ENCODE data around the gene KCNT1. TPM values are rescaled to one million over a fixed set of nuclear protein-coding genes. Genes with fewer than 3 reads are reported as not detected.

Gene KCNT1
- total RNA-seq, 3 donors from 2014 or later: 0.05 TPM; not detected in 2

DNA sequence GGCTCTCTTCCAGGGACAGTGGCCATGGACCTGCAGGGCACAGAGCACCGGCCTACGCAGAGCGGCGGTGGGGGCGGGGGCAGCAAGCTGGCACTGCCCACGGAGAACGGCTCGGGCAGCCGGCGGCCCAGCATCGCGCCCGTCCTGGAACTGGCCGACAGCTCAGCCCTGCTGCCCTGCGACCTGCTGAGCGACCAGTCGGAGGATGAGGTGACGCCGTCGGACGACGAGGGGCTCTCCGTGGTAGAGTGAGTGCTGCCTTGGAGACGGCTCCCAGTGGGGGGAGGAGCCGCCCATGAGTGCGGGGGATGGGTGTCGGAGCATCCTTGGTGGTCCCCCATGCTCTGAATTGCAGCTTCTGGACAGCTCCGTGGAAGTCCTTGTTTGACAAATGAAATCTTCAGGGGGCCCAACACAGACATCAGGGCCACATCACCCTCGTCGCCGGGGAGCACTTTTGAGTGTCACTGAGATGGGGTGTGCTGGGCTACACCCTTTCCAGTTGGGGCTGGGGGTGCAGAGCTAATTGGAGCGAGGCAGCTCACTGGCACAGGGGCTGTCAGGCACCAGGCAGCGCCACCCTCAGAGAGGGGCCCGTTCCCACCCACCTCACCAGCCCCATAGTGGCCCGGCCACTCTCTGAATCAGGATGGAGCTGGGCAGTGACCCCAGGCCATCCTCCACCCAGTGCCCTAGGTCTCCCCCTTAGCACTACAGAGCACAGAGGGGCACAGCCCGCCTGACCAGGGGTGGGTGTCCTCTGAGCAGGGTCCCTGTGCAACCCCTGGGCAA lies 70.9 kb downstream of the KCNT1 start:
- no peak overlapping the region for H3K4me3 Mint-ChIP-seq
- no peaks in the 10 kb centered on the region for H3K27me3 Mint-ChIP-seq (ENCODE audit: low read depth)

DNA sequence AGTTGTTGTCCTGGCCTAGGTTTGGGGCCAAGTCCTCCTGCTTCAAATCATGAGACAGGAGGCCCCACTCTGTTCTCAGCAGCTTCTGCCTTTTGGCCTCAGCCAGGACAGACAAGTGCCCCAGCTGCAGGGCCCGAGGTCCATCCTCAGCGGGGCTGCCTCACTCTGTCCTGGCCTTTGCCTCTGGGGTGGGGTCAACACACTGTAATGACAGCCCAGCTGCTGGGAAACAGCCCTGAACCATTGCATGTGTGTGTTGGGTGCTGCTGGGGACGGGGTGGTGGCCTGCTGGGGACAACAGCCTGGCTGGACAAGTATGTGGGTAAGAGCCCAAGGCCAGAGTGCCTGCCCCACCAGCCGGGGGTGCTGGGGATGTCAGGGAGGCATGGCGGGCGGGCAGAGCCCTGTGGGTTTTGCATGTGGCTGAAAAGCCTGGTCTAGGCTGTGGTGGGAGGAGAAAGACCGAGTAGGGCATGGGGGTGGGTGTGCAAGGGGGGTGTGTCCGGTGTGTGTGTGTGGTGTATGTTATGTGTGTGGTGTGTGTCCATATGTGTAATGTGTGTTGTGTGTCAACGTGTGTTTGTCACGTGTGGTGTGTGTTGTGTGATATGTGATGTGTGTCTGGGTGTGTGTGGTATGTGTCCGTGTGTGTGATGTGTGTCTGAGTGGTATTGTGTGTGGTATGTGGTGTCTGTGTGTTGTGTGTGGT lies 71.7 kb downstream of the KCNT1 start:
- no peaks in the 10 kb centered on the region for H3K36me3 Mint-ChIP-seq (ENCODE audit: insufficient read depth)

More for the DNA sequence above, 70.9 kb downstream of the KCNT1 start:
- H3K4me1 Mint-ChIP-seq (ENCODE audit: low read depth): no peaks in the 10 kb centered on the region
- no peaks in the 10 kb centered on the region for H3K36me3 Mint-ChIP-seq (ENCODE audit: insufficient read depth)
- ATAC-seq (no peak), DNase-seq (no peak)
- no peaks in the 10 kb centered on the region for H3K9me3 Mint-ChIP-seq

DNA sequence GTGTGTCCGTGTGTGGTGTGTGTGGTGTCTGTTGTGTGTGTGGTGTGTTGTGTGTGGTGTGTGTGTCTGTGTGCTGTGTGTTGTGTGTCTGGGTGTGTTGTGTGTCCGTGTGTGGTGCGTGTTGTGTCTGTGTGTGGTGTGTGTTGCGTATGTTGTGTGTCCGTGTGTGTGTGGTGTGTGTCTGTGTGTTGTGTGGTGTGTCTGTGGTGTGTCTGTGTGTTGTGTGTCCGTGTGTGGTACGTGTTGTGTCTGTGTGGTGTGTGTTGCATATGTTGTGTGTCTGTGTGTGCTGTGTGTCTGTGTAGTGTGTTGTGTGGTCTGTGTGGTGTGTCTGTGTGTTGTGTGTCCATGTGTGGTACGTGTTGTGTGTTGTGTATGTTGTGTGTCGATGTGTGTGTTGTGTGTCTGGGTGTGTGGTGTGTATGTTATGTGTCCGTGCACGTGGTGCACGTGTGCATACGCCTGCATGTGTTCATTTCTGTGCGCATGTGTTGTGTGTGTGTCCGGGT lies 72.3 kb downstream of the KCNT1 start:
- Mint-ChIP-seq H3K4me1 (ENCODE audit: low read depth) (no peaks in the 10 kb centered on the region), H3K9me3 (no peaks in the 10 kb centered on the region), H3K4me3 (no peak overlapping the region), H3K27me3 (ENCODE audit: low read depth) (no peaks in the 10 kb centered on the region), H3K36me3 (ENCODE audit: insufficient read depth) (no peaks in the 10 kb centered on the region)
- DNase-seq (no peak), ATAC-seq (no peak)

More for the DNA sequence above, 71.7 kb downstream of the KCNT1 start:
- ATAC-seq (no peak), DNase-seq (no peak)
- Mint-ChIP-seq H3K4me3 (no peak overlapping the region), H3K9me3 (no peaks in the 10 kb centered on the region), H3K27me3 (ENCODE audit: low read depth) (no peaks in the 10 kb centered on the region), H3K4me1 (ENCODE audit: low read depth) (no peaks in the 10 kb centered on the region)

DNA sequence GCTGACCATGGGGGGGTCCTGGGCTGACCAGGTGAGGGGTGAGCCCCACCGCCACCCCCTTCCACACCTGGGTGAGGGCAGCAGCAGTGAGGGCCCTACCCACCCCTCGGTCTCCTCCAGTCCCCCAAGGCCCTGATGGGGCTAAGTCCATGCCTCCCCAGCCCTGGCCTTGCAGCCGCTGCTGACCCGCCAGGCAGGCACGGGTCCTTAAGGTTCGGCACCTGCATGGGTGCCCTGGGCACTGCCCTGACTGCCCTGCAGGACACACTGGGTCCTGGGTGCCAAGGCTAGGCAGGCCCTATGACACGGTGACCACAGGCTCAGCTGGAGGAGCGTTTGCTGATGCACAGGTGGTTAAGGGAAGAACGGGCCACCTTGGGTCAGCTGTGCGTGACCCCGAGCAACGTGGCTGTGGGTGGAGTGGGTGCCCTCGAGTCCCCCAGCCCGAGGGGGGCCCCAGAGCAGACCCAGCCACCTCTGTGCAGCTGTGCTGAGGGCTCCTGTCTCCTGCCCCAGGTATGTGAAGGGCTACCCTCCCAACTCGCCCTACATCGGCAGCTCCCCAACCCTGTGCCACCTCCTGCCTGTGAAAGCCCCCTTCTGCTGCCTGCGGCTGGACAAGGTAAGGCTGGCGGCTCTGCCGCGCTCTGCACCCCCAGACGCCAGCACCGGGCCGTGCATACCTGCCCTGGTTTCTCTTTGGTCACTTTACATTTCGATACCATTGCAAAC lies 73.0 kb downstream of the KCNT1 start:
- no peaks in the 10 kb centered on the region for H3K9me3 Mint-ChIP-seq

DNA sequence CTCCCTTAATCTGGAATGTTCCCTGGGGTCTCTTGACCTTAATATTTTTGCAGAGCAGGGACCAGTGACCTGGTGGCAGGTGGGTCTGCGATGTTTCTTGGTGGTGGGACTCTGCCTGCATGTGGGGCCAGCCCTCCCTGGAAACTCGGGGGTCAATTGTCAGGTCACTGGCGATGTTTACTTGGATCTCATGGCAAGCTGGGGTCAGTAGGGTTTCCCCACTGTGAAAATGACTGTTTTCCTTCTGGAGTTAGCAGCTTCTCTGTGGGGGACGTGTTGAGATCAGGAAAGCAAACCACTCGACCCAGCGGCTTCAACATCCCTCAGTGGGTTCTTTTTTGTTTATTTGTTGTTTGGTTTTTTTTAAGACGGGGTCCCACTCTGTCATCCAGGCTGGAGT lies 73.9 kb downstream of the KCNT1 start:
- peaks cover 2% of the 10 kb centered on the region for H3K27me3 Mint-ChIP-seq (ENCODE audit: low read depth)
- H3K9me3 Mint-ChIP-seq: no peaks in the 10 kb centered on the region
- H3K4me3 Mint-ChIP-seq: no peak overlapping the region
- H3K36me3 Mint-ChIP-seq (ENCODE audit: insufficient read depth): no peaks in the 10 kb centered on the region
- DNase-seq: no peak
- no peaks in the 10 kb centered on the region for H3K4me1 Mint-ChIP-seq (ENCODE audit: low read depth)
- ATAC-seq: no peak

More for the DNA sequence above, 73.0 kb downstream of the KCNT1 start:
- no peak for DNase-seq
- H3K27me3 Mint-ChIP-seq (ENCODE audit: low read depth): peaks cover under 1% of the 10 kb centered on the region
- H3K4me1 Mint-ChIP-seq (ENCODE audit: low read depth): no peaks in the 10 kb centered on the region
- no peak overlapping the region for H3K4me3 Mint-ChIP-seq
- H3K36me3 Mint-ChIP-seq (ENCODE audit: insufficient read depth): no peaks in the 10 kb centered on the region
- no peak for ATAC-seq

DNA sequence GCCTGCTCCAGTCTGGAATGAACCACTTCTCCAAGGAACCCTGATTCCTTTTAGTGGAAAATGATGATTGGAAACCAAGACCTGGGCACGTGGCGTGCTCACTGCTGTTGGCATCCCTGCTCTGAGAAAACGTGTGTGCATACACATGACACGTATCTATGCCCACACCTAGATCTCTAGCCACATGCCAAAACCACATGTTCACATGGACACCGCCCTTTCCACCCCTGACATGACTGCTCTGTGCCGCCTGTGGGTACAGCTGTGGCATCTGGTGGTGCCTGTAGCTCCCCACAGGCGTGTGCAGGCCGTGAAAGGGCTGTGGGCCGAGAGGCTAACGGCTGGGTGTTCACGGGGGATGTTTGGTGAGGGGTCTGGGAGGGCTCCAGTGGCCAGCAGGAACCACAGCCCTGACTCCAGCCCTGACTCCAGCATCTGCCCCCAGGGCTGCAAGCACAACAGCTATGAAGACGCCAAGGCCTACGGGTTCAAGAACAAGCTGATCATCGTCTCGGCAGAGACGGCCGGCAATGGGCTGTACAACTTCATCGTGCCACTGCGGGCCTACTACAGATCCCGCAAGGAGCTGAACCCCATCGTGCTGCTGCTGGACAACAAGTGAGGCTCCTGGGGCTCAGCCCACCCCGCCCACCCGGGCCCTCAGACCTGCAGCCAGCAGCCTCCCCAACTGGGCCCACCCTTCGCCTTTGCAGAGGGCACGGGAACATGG lies 75.1 kb downstream of the KCNT1 start:
- ATAC-seq: no peak
- Mint-ChIP-seq H3K9me3 (no peaks in the 10 kb centered on the region), H3K36me3 (ENCODE audit: insufficient read depth) (no peaks in the 10 kb centered on the region), H3K4me3 (no peak overlapping the region), H3K27me3 (ENCODE audit: low read depth) (peaks cover 2% of the 10 kb centered on the region), H3K4me1 (ENCODE audit: low read depth) (no peaks in the 10 kb centered on the region)
- no peak for DNase-seq

DNA sequence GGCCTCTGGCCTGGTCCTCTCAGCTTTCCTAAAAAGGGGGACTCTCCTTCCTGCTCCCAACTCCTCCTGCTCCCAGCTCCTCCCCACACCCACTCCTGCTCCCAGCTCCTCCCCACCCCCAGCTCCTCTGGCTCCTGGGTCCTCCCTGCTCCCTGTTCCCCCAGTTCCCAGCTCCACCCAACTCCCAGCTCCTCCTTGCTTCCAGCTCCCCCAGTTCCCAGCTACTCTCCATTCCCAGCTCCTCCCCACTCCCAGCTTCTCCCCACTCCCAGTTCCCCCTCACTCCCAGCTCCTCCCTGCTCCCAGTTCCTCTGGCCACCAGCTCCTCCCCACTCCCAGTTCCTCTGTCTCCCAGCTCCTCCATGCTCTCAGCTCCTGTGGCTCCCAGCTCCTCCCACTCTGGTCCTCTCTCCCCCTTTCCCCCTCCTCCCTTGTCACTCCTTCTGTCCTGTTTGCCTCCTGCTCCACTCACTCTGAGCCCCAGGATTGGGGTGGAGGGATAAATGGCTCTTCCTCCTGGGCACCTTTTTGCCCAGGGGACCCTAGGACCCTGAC lies 75.7 kb downstream of the KCNT1 start:
- ATAC-seq: no peak
- no peak overlapping the region for H3K4me3 Mint-ChIP-seq
- no peaks in the 10 kb centered on the region for H3K4me1 Mint-ChIP-seq (ENCODE audit: low read depth)
- no peaks in the 10 kb centered on the region for H3K36me3 Mint-ChIP-seq (ENCODE audit: insufficient read depth)
- no peak for DNase-seq
- peaks cover 2% of the 10 kb centered on the region for H3K27me3 Mint-ChIP-seq (ENCODE audit: low read depth)
- no peaks in the 10 kb centered on the region for H3K9me3 Mint-ChIP-seq

DNA sequence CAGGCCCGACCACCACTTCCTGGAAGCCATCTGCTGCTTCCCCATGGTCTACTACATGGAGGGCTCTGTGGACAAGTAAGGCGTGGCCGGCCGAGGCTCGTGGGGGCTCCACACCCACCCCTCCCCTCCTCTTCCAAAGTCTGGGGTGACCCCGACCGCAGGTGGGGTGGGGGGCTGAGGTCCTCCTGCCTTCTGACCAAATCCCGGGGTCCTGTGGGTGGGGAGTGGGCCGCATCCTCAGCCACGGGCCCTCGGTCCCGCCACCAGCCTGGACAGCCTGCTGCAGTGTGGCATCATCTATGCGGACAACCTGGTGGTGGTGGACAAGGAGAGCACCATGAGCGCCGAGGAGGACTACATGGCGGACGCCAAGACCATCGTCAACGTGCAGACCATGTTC lies 76.4 kb downstream of the KCNT1 start:
- Mint-ChIP-seq H3K27me3 (ENCODE audit: low read depth) (peaks cover 2% of the 10 kb centered on the region), H3K4me3 (no peak overlapping the region), H3K4me1 (ENCODE audit: low read depth) (no peaks in the 10 kb centered on the region), H3K9me3 (no peaks in the 10 kb centered on the region), H3K36me3 (ENCODE audit: insufficient read depth) (no peaks in the 10 kb centered on the region)
- ATAC-seq (no peak), DNase-seq (no peak)

DNA sequence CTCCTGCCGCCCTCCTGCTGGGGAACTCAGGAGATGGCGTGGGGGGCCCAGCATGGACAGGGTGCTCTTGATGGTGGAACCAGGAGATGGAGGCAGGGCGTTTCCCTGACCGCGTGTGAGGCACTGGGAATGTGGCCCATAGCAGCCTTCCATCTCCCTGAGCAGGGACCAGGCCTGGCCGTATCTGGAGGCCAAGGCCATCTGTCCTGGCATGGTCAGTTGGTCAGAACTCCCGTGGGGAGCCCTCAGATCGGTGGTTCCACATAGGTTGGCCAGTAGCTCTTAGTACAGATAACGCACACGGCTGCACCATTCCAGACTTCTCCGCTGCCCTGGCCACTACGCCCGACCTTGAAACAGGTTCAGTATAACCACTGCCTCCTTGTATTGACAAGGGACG lies 77.6 kb downstream of the KCNT1 start:
- no peaks in the 10 kb centered on the region for H3K4me1 Mint-ChIP-seq (ENCODE audit: low read depth)
- no peaks in the 10 kb centered on the region for H3K9me3 Mint-ChIP-seq
- H3K36me3 Mint-ChIP-seq (ENCODE audit: insufficient read depth): no peaks in the 10 kb centered on the region
- DNase-seq (no peak), ATAC-seq (no peak)
- H3K4me3 Mint-ChIP-seq: no peak overlapping the region
- H3K27me3 Mint-ChIP-seq (ENCODE audit: low read depth): peaks cover 2% of the 10 kb centered on the region

DNA sequence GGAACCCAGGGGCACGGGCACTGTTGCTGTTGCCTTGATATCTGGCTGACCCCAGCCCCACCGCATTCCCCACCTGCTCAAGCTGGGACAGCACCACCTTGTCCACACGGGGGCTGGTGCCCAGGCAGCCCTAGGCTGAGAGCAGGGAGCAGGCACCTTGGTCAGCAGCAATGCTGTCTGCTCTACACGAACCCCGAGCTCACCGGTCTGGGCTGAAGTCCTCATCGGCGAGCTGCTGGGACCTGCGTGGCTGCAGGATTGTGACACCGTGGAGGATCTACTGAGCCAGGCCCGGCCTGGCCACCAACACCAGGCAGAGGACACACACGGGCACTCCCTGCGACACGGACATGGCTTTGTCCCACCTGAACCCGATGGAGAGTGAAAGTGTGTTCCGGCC lies 78.1 kb downstream of the KCNT1 start:
- no peaks in the 10 kb centered on the region for H3K36me3 Mint-ChIP-seq (ENCODE audit: insufficient read depth)

DNA sequence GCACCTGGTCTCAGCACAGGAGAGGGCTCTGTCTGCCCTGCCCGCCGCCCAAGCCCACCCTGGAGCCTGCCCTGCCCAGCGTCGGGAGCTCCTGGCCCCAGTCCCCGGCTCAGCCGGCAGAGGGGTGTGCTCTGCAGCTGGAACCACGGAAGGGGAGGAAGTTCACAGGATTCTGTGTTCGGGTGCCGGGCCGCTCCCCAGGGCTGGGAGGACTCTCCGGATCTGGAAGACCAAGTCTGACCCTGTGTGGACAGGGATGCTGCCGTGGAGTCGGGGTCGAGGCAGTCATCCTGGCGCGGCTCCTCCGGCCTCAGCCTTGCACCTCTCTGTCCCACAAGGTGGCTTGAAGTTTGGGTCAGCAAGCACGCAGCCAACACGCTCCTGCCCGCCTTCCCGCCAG lies 78.6 kb downstream of the KCNT1 start:
- DNase-seq (no peak), ATAC-seq (no peak)
- Mint-ChIP-seq H3K27me3 (ENCODE audit: low read depth) (peaks cover 2% of the 10 kb centered on the region), H3K36me3 (ENCODE audit: insufficient read depth) (no peaks in the 10 kb centered on the region), H3K9me3 (no peaks in the 10 kb centered on the region), H3K4me3 (no peak overlapping the region), H3K4me1 (ENCODE audit: low read depth) (no peaks in the 10 kb centered on the region)

More for the DNA sequence above, 78.1 kb downstream of the KCNT1 start:
- Mint-ChIP-seq H3K9me3 (no peaks in the 10 kb centered on the region), H3K4me3 (no peak overlapping the region), H3K4me1 (ENCODE audit: low read depth) (no peaks in the 10 kb centered on the region), H3K27me3 (ENCODE audit: low read depth) (peaks cover 2% of the 10 kb centered on the region)
- no peak for DNase-seq
- ATAC-seq: no peak

DNA sequence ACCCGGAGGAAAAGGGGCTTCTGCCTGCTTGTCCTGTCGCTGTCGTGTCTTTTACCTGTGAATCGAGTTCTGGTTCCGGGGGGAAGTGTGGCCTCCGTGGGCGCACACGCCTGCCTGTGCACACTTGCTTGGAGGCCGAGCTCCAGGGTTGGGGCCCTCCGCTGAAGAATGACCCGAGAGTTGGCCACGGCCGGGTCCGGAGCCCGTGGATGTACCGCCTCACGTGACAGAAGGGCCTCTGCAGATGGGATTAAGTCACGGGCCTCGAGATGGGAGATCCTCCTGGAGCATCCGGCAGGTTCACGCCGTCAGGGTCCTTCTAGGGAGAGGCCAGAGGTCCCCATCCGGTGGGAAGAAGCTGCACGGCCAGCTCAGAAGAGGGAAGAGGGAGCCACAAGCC lies 81.0 kb downstream of the KCNT1 start:
- ATAC-seq: no peak
- no peaks in the 10 kb centered on the region for H3K36me3 Mint-ChIP-seq (ENCODE audit: insufficient read depth)
- no peak for DNase-seq
- H3K4me1 Mint-ChIP-seq (ENCODE audit: low read depth): no peaks in the 10 kb centered on the region
- no peak overlapping the region for H3K4me3 Mint-ChIP-seq
- H3K27me3 Mint-ChIP-seq (ENCODE audit: low read depth): peaks cover 2% of the 10 kb centered on the region
- no peaks in the 10 kb centered on the region for H3K9me3 Mint-ChIP-seq

DNA sequence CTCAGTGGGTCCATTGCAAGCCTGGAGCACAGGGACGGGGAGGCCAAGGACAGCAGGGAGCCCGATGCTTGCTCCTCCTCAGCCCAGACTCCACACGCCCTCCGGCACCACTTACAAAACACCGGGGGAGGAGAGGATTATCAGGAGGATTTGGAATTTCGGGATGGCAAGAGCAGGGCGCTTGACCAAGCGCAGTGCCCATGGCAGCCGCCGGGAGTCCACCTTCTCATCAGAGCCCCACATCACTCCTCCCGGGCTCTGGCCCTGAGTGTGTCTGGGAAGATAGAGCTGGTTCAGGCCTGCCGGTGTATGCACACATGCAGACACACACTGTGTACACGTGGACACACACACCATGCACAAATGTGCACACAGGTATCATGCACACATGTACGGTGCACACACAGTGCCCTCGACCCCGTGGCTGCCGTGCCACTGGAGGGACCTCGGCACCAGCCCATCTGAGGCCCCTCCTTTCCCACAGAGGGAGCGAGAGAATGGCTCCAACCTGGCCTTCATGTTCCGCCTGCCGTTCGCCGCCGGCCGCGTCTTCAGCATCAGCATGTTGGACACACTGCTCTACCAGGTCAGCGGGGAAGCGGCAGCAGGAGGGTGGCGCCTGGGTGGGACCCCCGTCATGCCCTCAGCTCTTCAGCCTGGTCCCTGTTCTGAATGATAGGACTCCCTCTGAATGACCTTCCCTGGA lies 81.7 kb downstream of the KCNT1 start:
- peaks cover 2% of the 10 kb centered on the region for H3K27me3 Mint-ChIP-seq (ENCODE audit: low read depth)
- no peak overlapping the region for H3K4me3 Mint-ChIP-seq
- no peak for ATAC-seq
- no peak for DNase-seq
- no peaks in the 10 kb centered on the region for H3K36me3 Mint-ChIP-seq (ENCODE audit: insufficient read depth)
- no peaks in the 10 kb centered on the region for H3K9me3 Mint-ChIP-seq
- H3K4me1 Mint-ChIP-seq (ENCODE audit: low read depth): no peaks in the 10 kb centered on the region
